Activated CD4-positive, alpha-beta T cell treated with anti-CD3 and anti-CD28 coated beads, Interleukin-10, Interleukin-2, amounts not matched to agents 100 ng/mL and 50 ng/mL, durations not matched to agents 16 hours and 8 hours (primary cell): Measurements from ENCODE around the gene TNFRSF1A.

ENCODE experiments used
- DNase-seq: peaks from one replicate; pipeline ENCODE4 v3.0.0-alpha.2; 2020

TNFRSF1A gene

GRCh38 chr12:6341417-6342139 is at the start of gene TNFRSF1A:
Gene TNFRSF1A (minus strand): TSS chr12:6342076. CDS start chr12:6341814, 262 bp downstream.
- peak; percentile 74 for DNase-seq

DNA sequence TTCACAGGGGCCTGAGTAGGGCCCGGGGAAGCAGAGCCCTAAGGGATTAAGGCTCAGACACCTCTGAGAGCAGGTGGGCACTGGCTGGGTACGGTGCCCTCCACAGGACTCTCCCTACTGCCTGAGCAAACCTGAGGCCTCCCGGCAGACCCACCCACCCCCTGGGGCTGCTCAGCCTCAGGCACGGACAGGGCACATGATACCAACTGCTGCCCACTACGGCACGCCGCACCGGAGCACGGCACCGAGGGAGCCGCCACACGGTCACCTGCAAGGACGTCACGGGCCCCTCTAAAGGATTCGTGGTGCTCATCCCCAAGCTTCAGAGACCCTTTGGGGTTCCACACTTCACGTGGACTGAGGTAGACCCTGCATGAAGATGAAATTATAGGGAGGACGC is 49.1 kb upstream of the TNFRSF1A start:
- no peak for DNase-seq

- DNase-seq: no peak
Measured at GRCh38 chr12:6390084-6390799, 48.4 kb upstream of the TNFRSF1A start.

- DNase-seq: no peak
Measured at GRCh38 chr12:6387541-6387940, 45.7 kb upstream of the TNFRSF1A start.

- no peak for DNase-seq
Measured at GRCh38 chr12:6386491-6386890, 44.6 kb upstream of the TNFRSF1A start.

GRCh38 chr12:6386038-6386437 is 44.2 kb upstream of the TNFRSF1A start:
- DNase-seq: no peak

DNA sequence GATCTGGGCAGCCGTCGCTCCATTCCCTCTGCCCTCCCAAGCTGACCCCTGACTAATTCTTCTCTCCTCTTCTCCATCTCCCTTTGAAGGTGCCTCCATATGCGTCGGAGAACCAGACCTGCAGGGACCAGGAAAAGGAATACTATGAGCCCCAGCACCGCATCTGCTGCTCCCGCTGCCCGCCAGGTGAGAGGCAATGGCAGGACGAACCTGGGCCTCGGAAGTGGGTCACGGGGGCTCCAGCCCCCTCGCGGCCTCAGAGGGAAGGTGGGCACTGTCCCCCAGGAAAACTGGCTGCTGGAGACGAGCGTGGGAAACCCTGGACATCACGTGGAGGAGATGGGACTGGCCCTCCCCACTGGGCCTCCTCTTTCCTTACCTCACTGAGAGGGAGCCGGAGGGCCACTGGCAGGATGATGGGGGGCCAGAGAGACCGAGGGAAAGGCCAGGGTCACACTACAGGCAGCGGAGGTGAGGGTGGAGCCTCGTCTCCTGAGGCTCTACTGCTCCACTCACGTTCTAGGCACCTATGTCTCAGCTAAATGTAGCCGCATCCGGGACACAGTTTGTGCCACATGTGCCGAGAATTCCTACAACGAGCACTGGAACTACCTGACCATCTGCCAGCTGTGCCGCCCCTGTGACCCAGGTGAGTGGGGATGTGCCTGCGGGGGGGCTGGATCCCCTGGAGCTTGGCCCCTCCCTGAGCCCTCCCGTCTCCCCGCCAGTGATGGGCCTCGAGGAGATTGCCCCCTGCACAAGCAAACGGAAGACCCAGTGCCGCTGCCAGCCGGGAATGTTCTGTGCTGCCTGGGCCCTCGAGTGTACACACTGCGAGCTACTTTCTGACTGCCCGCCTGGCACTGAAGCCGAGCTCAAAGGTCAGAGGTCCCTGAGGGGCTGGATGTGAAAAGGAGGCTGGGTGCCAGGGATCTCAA is 42.9 kb upstream of the TNFRSF1A start:
- no peak for DNase-seq

DNA sequence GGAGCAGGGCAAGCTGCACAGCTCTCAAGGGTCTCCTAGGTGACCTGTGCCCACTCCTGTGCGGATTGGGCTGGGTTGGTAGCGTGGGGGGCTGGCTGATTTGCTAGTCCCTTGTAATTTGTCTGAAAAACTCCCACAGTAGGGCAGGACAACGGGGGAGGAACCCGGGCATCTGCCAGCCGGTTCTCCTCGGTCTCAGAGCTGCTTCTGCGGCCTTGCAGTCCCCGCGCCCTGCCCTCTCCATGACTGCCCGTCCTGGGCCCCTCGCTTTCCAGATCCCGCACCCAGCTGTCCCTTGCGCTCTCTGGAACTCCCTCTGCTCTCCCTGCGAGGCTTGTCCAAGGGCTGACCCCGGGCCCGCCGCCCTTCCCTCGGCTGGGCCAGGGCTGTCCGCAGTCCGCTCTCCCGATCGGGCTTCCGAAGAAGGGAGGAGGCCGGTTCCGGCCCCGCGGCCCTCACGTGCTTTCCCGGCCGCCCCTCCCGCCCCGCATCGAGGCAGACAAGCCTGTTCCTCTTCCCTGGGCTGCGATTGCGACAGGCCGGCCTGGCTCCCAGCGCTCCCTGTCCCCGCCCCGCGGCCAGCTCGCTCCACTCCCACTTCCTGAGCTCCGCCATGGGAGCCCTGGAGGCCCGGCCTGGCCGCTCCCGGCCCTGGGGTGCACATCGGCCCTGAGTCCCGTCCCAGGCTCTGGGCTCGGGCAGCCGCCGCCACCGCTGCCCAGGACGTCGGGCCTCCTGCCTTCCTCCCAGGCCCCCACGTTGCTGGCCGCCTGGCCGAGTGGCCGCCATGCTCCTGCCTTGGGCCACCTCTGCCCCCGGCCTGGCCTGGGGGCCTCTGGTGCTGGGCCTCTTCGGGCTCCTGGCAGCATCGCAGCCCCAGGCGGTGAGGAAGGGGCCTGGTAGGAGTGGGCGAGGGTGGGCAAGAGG is 42.0 kb upstream of the TNFRSF1A start, which contains the start of gene LTBR:
Gene LTBR (plus strand): TSS at position 591 of the 927 bp plus-strand sequence. CDS start 197 bp downstream, at position 788.
- no peak for DNase-seq

DNA sequence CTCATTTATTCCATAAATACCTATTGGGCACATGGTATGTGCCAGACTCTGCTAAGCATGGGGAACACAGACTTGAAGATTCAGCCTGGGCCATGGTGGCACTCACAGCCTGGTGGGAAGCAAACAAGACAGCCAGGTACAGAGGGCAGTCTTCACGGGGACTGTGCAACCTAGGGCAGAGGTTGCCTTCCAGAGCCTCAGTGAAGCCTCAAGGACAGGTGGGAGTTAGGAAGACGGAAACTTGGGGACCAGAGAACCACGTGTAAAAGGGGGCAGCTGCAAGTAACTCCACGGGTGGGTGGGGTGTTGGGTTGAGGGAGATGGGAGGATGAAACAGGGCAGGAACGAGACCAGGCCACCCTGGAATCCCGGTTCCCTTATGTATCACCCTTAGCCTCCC is 41.1 kb upstream of the TNFRSF1A start:
- no peak for DNase-seq

DNA sequence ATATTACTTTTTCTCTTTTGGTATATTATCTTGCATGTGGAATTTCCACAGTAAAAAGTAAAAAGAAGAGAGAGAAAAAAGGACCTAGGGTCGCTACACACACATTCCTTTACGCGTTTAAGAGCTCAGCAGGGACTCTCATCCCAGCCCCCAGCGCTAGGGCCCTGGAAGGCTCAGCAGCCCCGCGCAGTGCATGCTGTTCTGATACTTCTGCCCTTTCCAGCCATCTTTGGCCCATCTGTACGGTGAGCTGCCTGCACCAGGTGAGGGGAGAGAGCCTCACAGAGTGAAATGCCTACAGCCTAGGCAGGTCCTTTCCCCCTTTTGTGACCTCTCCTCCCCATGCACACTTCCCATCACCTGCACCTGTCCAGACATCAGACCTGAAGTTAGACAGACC is 40.5 kb upstream of the TNFRSF1A start:
- DNase-seq: no peak

DNA sequence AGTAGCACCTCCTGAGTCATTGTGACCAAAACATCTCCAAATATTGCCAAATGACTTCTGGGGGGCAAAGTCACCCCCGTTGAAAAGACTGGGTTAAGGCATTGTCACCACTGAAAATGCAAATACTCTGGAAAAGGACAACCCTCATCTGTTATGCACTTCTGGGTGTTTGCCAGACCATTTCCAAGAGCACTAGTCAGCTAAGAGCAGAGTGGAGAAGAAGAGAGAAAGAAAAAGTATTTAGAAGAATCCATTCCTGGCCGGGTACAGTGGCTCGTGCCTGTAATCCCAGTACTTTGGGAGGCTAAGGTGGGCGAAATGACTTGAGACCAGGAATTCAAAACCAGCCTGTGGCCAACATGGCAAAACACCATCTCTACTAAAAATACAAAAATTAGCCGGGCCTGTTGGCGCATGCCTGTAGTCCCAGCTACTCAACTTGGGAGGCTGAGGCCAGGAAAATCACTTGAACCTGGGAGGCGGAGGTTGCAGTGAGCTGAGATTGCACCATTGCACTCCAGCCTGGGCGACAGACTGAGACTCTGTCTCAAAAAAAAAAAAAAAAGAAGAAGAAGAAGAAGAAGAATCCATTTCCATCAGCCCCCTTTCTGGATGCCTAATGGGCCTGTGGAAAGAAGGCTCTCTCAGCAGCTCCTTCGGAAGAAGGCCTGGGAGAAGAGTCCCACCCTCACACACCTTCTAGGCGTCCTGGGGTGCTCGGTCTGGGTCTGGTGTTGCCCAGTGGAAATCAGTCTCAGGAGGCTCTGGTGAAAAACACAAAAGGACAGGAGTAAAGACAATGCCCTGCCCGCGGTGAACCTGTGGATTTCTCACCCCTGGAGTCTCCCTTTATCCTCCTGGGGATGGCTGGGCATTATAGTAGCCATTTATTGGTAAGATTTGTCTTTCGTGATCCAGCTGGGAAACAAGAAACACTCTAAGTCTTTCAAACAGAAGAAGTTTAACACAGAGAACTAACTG is 38.6 kb upstream of the TNFRSF1A start:
- DNase-seq: no peak

GRCh38 chr12:6378709-6379472 is 37.0 kb upstream of the TNFRSF1A start:
- no peak for DNase-seq

GRCh38 chr12:6377667-6377994 is 35.8 kb upstream of the TNFRSF1A start:
- DNase-seq: no peak

DNA sequence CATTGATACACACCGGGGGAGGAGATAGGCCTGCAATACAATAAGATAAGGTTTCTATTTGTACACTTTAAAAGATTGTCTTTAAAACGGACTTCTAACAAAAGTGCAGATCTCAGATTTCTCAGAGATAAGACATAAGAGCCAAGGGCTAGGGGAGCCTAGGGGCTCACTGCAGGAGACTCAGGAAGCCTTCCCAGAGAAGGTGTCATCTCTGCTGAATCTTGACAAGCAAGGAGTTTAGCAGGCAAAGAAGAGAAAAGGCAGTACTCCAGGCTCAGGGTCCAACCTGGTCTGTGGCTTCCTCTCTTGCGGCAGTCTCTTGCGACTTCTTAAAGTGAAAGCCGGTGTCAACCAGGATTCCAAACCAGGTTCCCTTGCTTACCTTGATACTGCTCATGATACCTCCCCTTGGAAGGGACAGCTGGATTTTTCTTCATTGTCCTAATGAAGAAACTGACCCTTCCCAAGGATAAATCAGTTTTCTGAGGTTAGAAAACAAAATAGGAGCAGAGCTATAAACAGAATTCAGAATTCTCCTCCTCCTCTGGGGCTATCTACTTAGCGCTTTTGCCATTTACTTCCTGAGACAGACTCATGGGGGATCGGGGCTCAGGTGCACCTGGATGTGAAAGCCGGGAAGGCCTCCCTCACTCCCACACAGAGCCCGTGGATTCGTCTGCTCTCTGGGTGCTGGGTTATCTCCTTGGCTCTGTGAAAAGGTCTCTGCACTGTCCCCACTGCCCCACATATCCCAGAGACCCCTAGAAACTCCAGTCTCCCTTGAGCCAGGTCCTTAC is 35.2 kb upstream of the TNFRSF1A start:
- DNase-seq: no peak

DNA sequence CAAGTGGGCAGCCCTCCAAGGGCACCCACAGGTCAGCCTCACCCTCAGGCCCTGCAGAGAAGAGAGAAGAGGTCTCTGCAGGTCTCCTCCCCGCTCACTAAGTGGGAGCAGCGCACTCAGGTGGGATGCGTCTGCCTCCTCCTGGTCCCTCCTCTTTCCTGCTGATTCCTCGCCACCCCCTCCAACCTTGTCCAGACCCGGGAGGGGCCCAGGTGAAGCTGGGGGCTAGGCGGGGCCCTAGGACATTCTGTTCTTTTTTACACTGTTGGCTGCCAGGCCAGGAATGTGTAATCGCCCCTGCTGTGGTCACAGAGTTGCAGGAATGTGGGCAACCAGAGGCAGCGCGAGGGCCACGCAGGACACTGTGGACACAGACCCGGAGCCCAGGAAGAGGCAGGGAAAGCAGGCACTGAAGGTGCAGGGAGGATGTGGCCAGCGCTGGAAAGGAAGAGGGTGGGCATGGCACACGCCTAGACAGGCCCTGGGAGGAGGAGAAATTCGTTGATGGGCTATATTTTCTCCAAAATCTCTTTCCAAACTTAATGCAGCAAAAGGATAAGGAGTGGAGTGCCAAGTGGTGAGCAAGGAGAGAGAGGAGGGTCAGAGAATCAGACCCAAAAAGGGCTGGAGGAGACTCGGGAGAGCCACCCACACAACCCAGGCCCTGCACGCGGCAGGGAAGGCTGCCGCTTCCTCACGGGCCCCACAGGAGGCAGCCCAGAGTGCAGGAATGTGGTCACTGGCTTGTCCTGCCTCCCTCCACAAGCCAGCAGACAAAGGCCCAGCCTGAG is 34.4 kb upstream of the TNFRSF1A start:
- no peak for DNase-seq

- DNase-seq: no peak
Measured at GRCh38 chr12:6375269-6376078, 33.6 kb upstream of the TNFRSF1A start, which contains the start of gene SCNN1A. Gene SCNN1A (minus strand): TSS chr12:6375563. CDS start chr12:6374783, 780 bp downstream.

DNA sequence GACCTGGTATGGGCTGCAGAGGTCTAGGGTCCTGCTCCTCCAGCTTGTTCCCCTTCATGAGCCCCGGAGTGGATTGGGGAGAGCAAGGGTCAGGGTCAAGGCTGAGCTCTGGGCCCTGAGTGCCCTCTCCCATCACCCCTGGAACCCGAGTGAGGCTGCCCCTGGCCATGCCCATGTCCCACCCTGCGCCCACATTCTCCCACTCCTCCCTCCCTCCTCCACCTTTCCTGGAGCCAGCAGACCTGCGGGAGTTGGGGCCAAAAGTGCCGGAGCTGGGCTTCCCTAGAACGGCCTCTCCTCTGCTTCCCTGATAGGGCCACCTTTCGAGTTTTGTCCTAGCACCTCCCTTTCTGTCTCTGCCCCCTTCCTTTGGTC is 32.9 kb upstream of the TNFRSF1A start:
- no peak for DNase-seq
